ENCODE measurements around the gene ZNF766. TPM values are rescaled to one million over a fixed set of nuclear protein-coding genes. Genes with fewer than 3 reads are reported as not detected.
"Not testable (repeated sequence)": the region's sequence is repeated elsewhere in the genome, so short reads cannot be mapped to it uniquely, and the experiment has no call there.

The ZNF766 gene
- total RNA-seq, 3 donors from 2014 or later = 10.9 to 21.1 (median 18.4) TPM

- no peak overlapping the region for H3K27ac ChIP-seq
- intact Hi-C loops (cut with DNase I; ENCODE audit: low total_unique reads) = no loop called here
- TF ChIP-seq POLR2AphosphoS5 (IDR thresholded peaks at IDR 0.05) = no peak
- TF ChIP-seq CTCF (IDR thresholded peaks at IDR 0.05) = no peak
- no peak for TF ChIP-seq POLR2A (IDR thresholded peaks at IDR 0.05)
- H3K4me3 ChIP-seq = no peak overlapping the region
- peaks cover 0 to 17% of the 10 kb centered on the region in 2 donors for H3K9me3 ChIP-seq
- no peaks in the 10 kb centered on the region for H3K4me1 ChIP-seq
- no peak for DNase-seq (ENCODE audit: low spot score in 2 of 2)
- no peaks in the 10 kb centered on the region for H3K36me3 ChIP-seq
- no peaks in the 10 kb centered on the region for H3K27me3 ChIP-seq
Measured at GRCh38 chr19:52275988-52276387, 6.6 kb downstream of the ZNF766 start.

GRCh38 chr19:52277471-52277870 is 8.1 kb downstream of the ZNF766 start:
- H3K36me3 ChIP-seq = no peaks in the 10 kb centered on the region
- H3K27ac ChIP-seq = no peak overlapping the region
- no peaks in the 10 kb centered on the region for H3K27me3 ChIP-seq
- peaks cover 0 to 22% of the 10 kb centered on the region in 2 donors for H3K9me3 ChIP-seq
- TF ChIP-seq POLR2A (IDR thresholded peaks at IDR 0.05) = no peak
- no peak for TF ChIP-seq POLR2AphosphoS5 (IDR thresholded peaks at IDR 0.05)
- no peak for TF ChIP-seq CTCF (IDR thresholded peaks at IDR 0.05)
- DNase-seq (ENCODE audit: low spot score in 2 of 2) = no peak
- no peak overlapping the region for H3K4me3 ChIP-seq
- intact Hi-C loops (cut with DNase I; ENCODE audit: low total_unique reads) = no loop called here
- no peaks in the 10 kb centered on the region for H3K4me1 ChIP-seq

GRCh38 chr19:52286256-52286655 is 16.9 kb downstream of the ZNF766 start:
- no peak for DNase-seq (ENCODE audit: low spot score in 2 of 2)
- Histone ChIP-seq H3K36me3 (peaks cover 13% of the 10 kb centered on the region), H3K4me1 (no peaks in the 10 kb centered on the region), H3K27ac (no peak overlapping the region), H3K4me3 (no peak overlapping the region), H3K27me3 (no peaks in the 10 kb centered on the region), H3K9me3 (peaks cover 16 to 21% of the 10 kb centered on the region in 2 donors)
- TF ChIP-seq POLR2AphosphoS5 (IDR thresholded peaks at IDR 0.05) = no peak
- no peak for TF ChIP-seq POLR2A (IDR thresholded peaks at IDR 0.05)
- TF ChIP-seq CTCF (IDR thresholded peaks at IDR 0.05) = no peak
- intact Hi-C loops (cut with DNase I; ENCODE audit: low total_unique reads) = no loop called here

GRCh38 chr19:52291781-52292180 is 22.4 kb downstream of the ZNF766 start:
- peaks cover 13% of the 10 kb centered on the region for H3K36me3 ChIP-seq

GRCh38 chr19:52292946-52293345 is 23.6 kb downstream of the ZNF766 start:
- peaks cover 15 to 20% of the 10 kb centered on the region in 2 donors for H3K9me3 ChIP-seq
- H3K4me1 ChIP-seq; H3K4me3 ChIP-seq; intact Hi-C loops (cut with DNase I; ENCODE audit: low total_unique reads); H3K27ac ChIP-seq; H3K27me3 ChIP-seq; DNase-seq (ENCODE audit: low spot score in 2 of 2): not testable (repeated sequence)
- H3K36me3 ChIP-seq = peaks cover 13% of the 10 kb centered on the region

More at GRCh38 chr19:52291781-52292180, 22.4 kb downstream of the ZNF766 start:
- no peak overlapping the region for H3K27ac ChIP-seq
- no peaks in the 10 kb centered on the region for H3K4me1 ChIP-seq
- H3K9me3 ChIP-seq = peaks cover 16 to 22% of the 10 kb centered on the region in 2 donors
- H3K4me3 ChIP-seq = no peak overlapping the region
- TF ChIP-seq POLR2A (IDR thresholded peaks at IDR 0.05) = no peak
- TF ChIP-seq CTCF (IDR thresholded peaks at IDR 0.05) = no peak
- no peak for TF ChIP-seq POLR2AphosphoS5 (IDR thresholded peaks at IDR 0.05)
- no peaks in the 10 kb centered on the region for H3K27me3 ChIP-seq
- intact Hi-C loops (cut with DNase I; ENCODE audit: low total_unique reads) = no loop called here
- no peak for DNase-seq (ENCODE audit: low spot score in 2 of 2)

GRCh38 chr19:52296400-52296772 is 27.0 kb downstream of the ZNF766 start:
- no peak for DNase-seq (ENCODE audit: low spot score in 2 of 2)
- no peaks in the 10 kb centered on the region for H3K4me1 ChIP-seq
- no peaks in the 10 kb centered on the region for H3K27me3 ChIP-seq
- H3K36me3 ChIP-seq = no peaks in the 10 kb centered on the region
- peak overlapping the region; percentile 43 to 69 for H3K27ac ChIP-seq
- H3K9me3 ChIP-seq = peaks cover 6 to 11% of the 10 kb centered on the region in 2 donors
- TF ChIP-seq POLR2A (IDR thresholded peaks at IDR 0.05) (no peak), POLR2AphosphoS5 (IDR thresholded peaks at IDR 0.05) (no peak), CTCF (IDR thresholded peaks at IDR 0.05) (no peak)
- peak overlapping the region; percentile 79 to 97 (median 83) for H3K4me3 ChIP-seq
- intact Hi-C loops (cut with DNase I; ENCODE audit: low total_unique reads) = no loop called here

All from breast epithelium (tissue), 4 donors.